ENCODE data around the gene GMDS.

GMDS gene

GRCh38 chr6:1618311-1619097, 626.9 kb downstream of the GMDS start:
- DNase-seq = no peak

- DNase-seq = no peak
Observed at GRCh38 chr6:1617466-1618310, 627.7 kb downstream of the GMDS start.

GRCh38 chr6:1616701-1617463, 628.5 kb downstream of the GMDS start:
- no peak for DNase-seq

GRCh38 chr6:1615853-1616420, 629.5 kb downstream of the GMDS start:
- DNase-seq = no peak

GRCh38 chr6:1615151-1615852, 630.1 kb downstream of the GMDS start:
- no peak for DNase-seq

- DNase-seq = no peak
Observed at GRCh38 chr6:1614448-1615150, 630.8 kb downstream of the GMDS start.

GRCh38 chr6:1613688-1614447, 631.5 kb downstream of the GMDS start:
- DNase-seq = no peak

GRCh38 chr6:1613346-1613687, 632.1 kb downstream of the GMDS start:
- no peak for DNase-seq

- DNase-seq = no peak
Observed at GRCh38 chr6:1612974-1613306, 632.5 kb downstream of the GMDS start.

GRCh38 chr6:1612299-1612973, 633.0 kb downstream of the GMDS start:
- DNase-seq = no peak

- DNase-seq = no peak
Observed at GRCh38 chr6:1611572-1612298, 633.7 kb downstream of the GMDS start.

- DNase-seq = no peak
Observed at GRCh38 chr6:1611322-1611571, 634.2 kb downstream of the GMDS start.

GRCh38 chr6:1610497-1611321, 634.7 kb downstream of the GMDS start:
- DNase-seq = no peak

GRCh38 chr6:1609648-1610496, 635.5 kb downstream of the GMDS start, which contains the start of gene FOXC1:
TSS of gene FOXC1 (plus strand) at chr6:1609915. CDS start at chr6:1610446, 531 bp downstream.
- peak; percentile 19 for DNase-seq

- no peak for DNase-seq
Observed at GRCh38 chr6:1609041-1609647, 636.3 kb downstream of the GMDS start.

- DNase-seq = no peak
Observed at GRCh38 chr6:1608222-1609040, 637.0 kb downstream of the GMDS start.
